B cell (primary cell): ENCODE measurements around the gene ZDHHC14. TPM values are rescaled to one million over a fixed set of nuclear protein-coding genes. Genes with fewer than 3 reads are reported as not detected.

Source experiments
- ATAC-seq: fragments of 200-7000 bp; cut with Tn5 transposase; one replicate; pipeline ENCODE4 v1.10.0; 2021; ENCODE audit warnings: low read depth, mild to moderate bottlenecking, moderate number of reproducible peaks, moderate library complexity
- CTCF ChIA-PET: fragments of 350-600 bp; sonication (Branson Sonifier 250); formaldehyde crosslinking; loops from one replicate; lab custom pipeline; 2021; ENCODE audit warnings: antibody characterized with exemption, inconsistent platforms; lab: Charles Lee
- POLR2A ChIA-PET: fragments of 350-600 bp; sonication (Branson Sonifier 250); formaldehyde crosslinking; loops from one replicate; lab custom pipeline; 2021; ENCODE audit warnings: antibody characterized with exemption; lab: Charles Lee
- DNase-seq: peaks from one replicate; pipeline ENCODE4 v3.0.0; 2013
- H2AFZ ChIP-seq: 2 replicates; pipeline ENCODE4 v1.6.1; 2012; ENCODE audit warnings: mild to moderate bottlenecking, low read depth, low read length; ENCODE audit not compliant: insufficient read depth, poor library complexity, severe bottlenecking
- H3K27ac ChIP-seq, 2 donors: 1 replicate in 1 of 2; 2 replicates in 1 of 2; pipeline ENCODE4 v1.5.1; 2012 to 2013; ENCODE audit warnings: low read length in 2 of 2, mild to moderate bottlenecking in 2 of 2, moderate library complexity in 1 of 2
- H3K27me3 ChIP-seq, 4 experiments: fragments of 200-600 bp in 1 of 4; sonication (generic) in 1 of 4; replicated peaks in 1 of 4; 1 replicate in 2 of 4; 2 replicates in 2 of 4; pipeline versions ENCODE4 v1.6.1 to v1.7.0; 2013 to 2016; ENCODE audit warnings: low read length in 3 of 4, mild to moderate bottlenecking in 2 of 4, mixed read lengths in 1 of 4, moderate library complexity in 1 of 4; ENCODE audit not compliant: insufficient read depth in 4 of 4, control insufficient read depth in 3 of 4; ENCODE audit errors: control extremely low read depth in 1 of 4
- H3K36me3 ChIP-seq, 2 experiments: replicated peaks in 1 of 2; 1 replicate in 1 of 2; 2 replicates in 1 of 2; pipeline versions ENCODE4 v1.6.1 to v1.7.1; 2013; ENCODE audit warnings: low read length in 1 of 2; ENCODE audit not compliant: insufficient read depth in 2 of 2, control insufficient read depth in 1 of 2; ENCODE audit errors: control extremely low read depth in 1 of 2, extremely low read depth in 1 of 2
- H3K4me1 ChIP-seq, 2 donors: fragments of 200-600 bp in 1 of 2; sonication (generic) in 1 of 2; 1 replicate in 1 of 2; 2 replicates in 1 of 2; pipeline versions ENCODE4 v1.5.1 to v1.6.1; 2013 to 2017; ENCODE audit warnings: low read length in 2 of 2; ENCODE audit not compliant: control insufficient read depth in 2 of 2, insufficient read depth in 2 of 2
- H3K4me2 ChIP-seq: replicated peaks from 2 replicates; pipeline ENCODE3; 2012; ENCODE audit warnings: mild to moderate bottlenecking, low read depth, low read length; ENCODE audit not compliant: poor library complexity, severe bottlenecking
- H3K4me3 ChIP-seq, 5 experiments: fragments of 200-600 bp in 1 of 5; sonication (generic) in 1 of 5; 1 replicate in 3 of 5; 2 replicates in 2 of 5; pipeline versions ENCODE4 v1.5.1 to v1.7.0; 2011 to 2016; ENCODE audit warnings: low read length in 4 of 5, mild to moderate bottlenecking in 4 of 5, low read depth in 2 of 5, control low read depth in 1 of 5, moderate library complexity in 1 of 5; ENCODE audit not compliant: insufficient read depth in 1 of 5; ENCODE audit errors: control extremely low read depth in 1 of 5, extremely low read depth in 1 of 5
- H3K79me2 ChIP-seq: fragments of 200-600 bp; sonication (generic); one replicate; pipeline ENCODE4 v1.6.0; 2016; ENCODE audit warnings: low read length; ENCODE audit not compliant: control insufficient read depth, insufficient read depth
- H3K9ac ChIP-seq: fragments of 200-600 bp; sonication (generic); 2 replicates; pipeline ENCODE4 v1.6.1; 2017; ENCODE audit warnings: mild to moderate bottlenecking, low read length, moderate library complexity
- H3K9me3 ChIP-seq, 3 donors: one replicate each; pipeline versions ENCODE4 v1.6.1 to v1.7.1; 2013; ENCODE audit warnings: low read length in 2 of 3; ENCODE audit not compliant: control insufficient read depth in 2 of 3, insufficient read depth in 1 of 3; ENCODE audit errors: control extremely low read depth in 1 of 3
- H4K20me1 ChIP-seq: 2 replicates; pipeline ENCODE4 v1.6.0; 2012; ENCODE audit warnings: mild to moderate bottlenecking, low read length; ENCODE audit not compliant: insufficient read depth, control insufficient read depth, poor library complexity, severe bottlenecking
- H3K27ac Mint-ChIP-seq: one replicate; pipeline ENCODE4 v1.8.0; 2021; ENCODE audit warnings: mixed read lengths
- H3K27me3 Mint-ChIP-seq: one replicate; pipeline ENCODE4 v1.8.0; 2021; ENCODE audit warnings: mixed read lengths
- H3K4me1 Mint-ChIP-seq: one replicate; pipeline ENCODE4 v1.8.0; 2021; ENCODE audit warnings: mixed read lengths
- H3K4me3 Mint-ChIP-seq: one replicate; pipeline ENCODE4 v1.8.0; 2021; ENCODE audit warnings: mixed read lengths
- H3K9me3 Mint-ChIP-seq: one replicate; pipeline ENCODE4 v1.8.0; 2022; ENCODE audit warnings: mixed read lengths; ENCODE audit not compliant: insufficient read depth
- CTCF ChIP-seq: fragments of 200-600 bp; IDR thresholded peaks from one replicate; pipeline ENCODE4 v1.8.0; 2022; ENCODE audit warnings: antibody characterized with exemption, mild to moderate bottlenecking
- EZH2 ChIP-seq: IDR thresholded peaks from 2 replicates; pipeline ENCODE4 v1.6.1; 2012; ENCODE audit warnings: borderline replicate concordance, low read depth, mild to moderate bottlenecking, moderate library complexity, low read length; ENCODE audit not compliant: insufficient read depth, poor library complexity, severe bottlenecking
- WGBS: methylation state at CpG from one replicate; pipeline ENCODE4 v1.1.5; 2013; ENCODE audit warnings: missing lambda C conversion rate; ENCODE audit not compliant: insufficient coverage; 5-methylcytosine and 5-hydroxymethylcytosine counted together
- intact Hi-C: fragments of 100-400 bp; cut with micrococcal nuclease; formaldehyde crosslinking; loops from one replicate; pipeline ENCODE4 v1.10.0; 2022
- polyA plus RNA-seq: library from polyadenylated mRNA; depleted of rRNA; stranded (reverse); fragments of >200 nt; gene quantifications from 2 replicates; pipeline ENCODE4 v1.2.3, GENCODE V29; 2012
- total RNA-seq, 2 donors: library from RNA; stranded (reverse); fragments of 120-200 nt in 1 of 2; gene quantifications; 1 replicate in 1 of 2; 2 replicates in 1 of 2; pipeline versions ENCODE4 v1.2.3 to v1.2.4, GENCODE V29; 2013 to 2022

ZDHHC14 gene
- total and polyA plus RNA-seq, 2 donors (not counting 1 experiment from before 2014, with no cell fraction given), result 8.8 to 50.4 TPM

- Mint-ChIP-seq H3K9me3 (peaks cover 4% of the 10 kb centered on the region), H3K4me1 (peaks cover 22% of the 10 kb centered on the region), H3K27me3 (no peaks in the 10 kb centered on the region), H3K27ac (no peak overlapping the region), H3K4me3 (no peak overlapping the region)
- H4K20me1 ChIP-seq, result no peaks in the 10 kb centered on the region
- no peak for DNase-seq
- intact Hi-C loops, result no loop called here
- H2AFZ ChIP-seq, result no peak overlapping the region
- ChIA-PET CTCF (interaction anchor here (0.7 kb wide), 1 partner anchor 487 kb away, joined by 3 read pairs; no protein-coding TSS in a partner anchor), POLR2A (interaction anchor here (0.7 kb wide), 1 partner anchor 127 kb away, joined by 9 read pairs; no protein-coding TSS in a partner anchor)
- no peak for TF ChIP-seq CTCF
- no peak for TF ChIP-seq EZH2
- no peaks in the 10 kb centered on the region for H3K9me3 ChIP-seq
- no peak overlapping the region for H3K4me2 ChIP-seq
- no CpG with 5 or more reads among the region's 2 CpGs for WGBS
- H3K4me3 ChIP-seq, result no peak overlapping the region
- H3K4me1 ChIP-seq, result peaks cover 7 to 24% of the 10 kb centered on the region in 2 donors
- no peak overlapping the region for H3K27ac ChIP-seq
- ATAC-seq, result no peak
- H3K36me3 ChIP-seq, result no peaks in the 10 kb centered on the region
- no peaks in the 10 kb centered on the region for H3K27me3 ChIP-seq
- H3K9ac ChIP-seq, result no peak overlapping the region
- H3K79me2 ChIP-seq, result peaks cover 2% of the 10 kb centered on the region
These were observed 71.1 kb downstream of the ZDHHC14 start for GRCh38 chr6:157452096-157452495.

- Histone ChIP-seq H2AFZ (no peak overlapping the region), H3K79me2 (peaks cover 11% of the 10 kb centered on the region), H3K36me3 (no peaks in the 10 kb centered on the region), H4K20me1 (no peaks in the 10 kb centered on the region), H3K4me3 (no peak overlapping the region), H3K27ac (no peak overlapping the region), H3K9me3 (no peaks in the 10 kb centered on the region), H3K9ac (no peak overlapping the region), H3K4me2 (no peak overlapping the region), H3K27me3 (no peaks in the 10 kb centered on the region), H3K4me1 (peaks cover 7 to 26% of the 10 kb centered on the region in 2 donors)
- ChIA-PET POLR2A (interaction anchor here (0.8 to 1.4 kb wide), 2 partner anchors 11 to 307 kb away, joined by 5 to 7 read pairs; no protein-coding TSS in a partner anchor), CTCF (no interaction called here)
- DNase-seq, result no peak
- ATAC-seq, result no peak
- Mint-ChIP-seq H3K9me3 (peaks cover 4% of the 10 kb centered on the region), H3K4me3 (no peak overlapping the region), H3K4me1 (peaks cover 30% of the 10 kb centered on the region), H3K27me3 (no peaks in the 10 kb centered on the region), H3K27ac (no peak overlapping the region)
- TF ChIP-seq EZH2, result no peak
- no peak for TF ChIP-seq CTCF
- intact Hi-C loops, result no loop called here
- 86% methylated on average over 2 of the region's 4 CpGs for WGBS
These were observed 72.1 kb downstream of the ZDHHC14 start for GRCh38 chr6:157453131-157453530.
